Left renal pelvis (tissue), 4 donors: ENCODE data around the gene IPO11. TPM values are rescaled to one million over a fixed set of nuclear protein-coding genes. Genes with fewer than 3 reads are reported as not detected.

Source experiments
- DNase-seq, 4 donors: peaks; one replicate each; pipeline ENCODE4 v3.0.0-alpha.2; 2013; ENCODE audit warnings: low read depth in 4 of 4, low spot score in 3 of 4
- polyA plus RNA-seq, 4 donors: library from polyadenylated mRNA; unstranded; fragments of 120-200 nt; gene quantifications; one replicate each; pipeline ENCODE4 v1.2.1, GENCODE V29; 2013; ENCODE audit not compliant: insufficient read length in 4 of 4

Gene IPO11
- polyA plus RNA-seq = 10 to 100 TPM; 26.3 to 43.1 (median 37.2) TPM

- peak; percentile 98 to 99 (median 98) for DNase-seq
Observed at GRCh38 chr5:62412549-62413329, at the start of gene IPO11. IPO11 (plus strand) TSS chr5:62412763; CDS start chr5:62437280, 24,517 bp downstream.

- no peak for DNase-seq
Observed at GRCh38 chr5:62369039-62369438, 43.5 kb upstream of the IPO11 start.

- no peak for DNase-seq
Observed at GRCh38 chr5:62371409-62371808, 41.2 kb upstream of the IPO11 start.

GRCh38 chr5:62372600-62372999 lies 40.0 kb upstream of the IPO11 start:
- DNase-seq = no peak

- DNase-seq = no peak
Observed at GRCh38 chr5:62373382-62373781, 39.2 kb upstream of the IPO11 start.

GRCh38 chr5:62374090-62374489 lies 38.5 kb upstream of the IPO11 start:
- DNase-seq = no peak

GRCh38 chr5:62375627-62376026 lies 36.9 kb upstream of the IPO11 start:
- no peak for DNase-seq

GRCh38 chr5:62376064-62376463 lies 36.5 kb upstream of the IPO11 start:
- no peak for DNase-seq

GRCh38 chr5:62385131-62385530 lies 27.4 kb upstream of the IPO11 start:
- DNase-seq = no peak

GRCh38 chr5:62385816-62386400 lies 26.7 kb upstream of the IPO11 start:
- no peak for DNase-seq

GRCh38 chr5:62386824-62387223 lies 25.7 kb upstream of the IPO11 start:
- DNase-seq = no peak

- DNase-seq = no peak
Observed at GRCh38 chr5:62395210-62395950, 17.2 kb upstream of the IPO11 start.

- DNase-seq = peak; percentile 90 to 96 (median 94)
Observed at GRCh38 chr5:62403411-62404250, 8.9 kb upstream of the IPO11 start, which contains the start of gene DIMT1. DIMT1 (minus strand) TSS chr5:62403905; CDS start chr5:62403772, 133 bp downstream.

GRCh38 chr5:62413711-62414110 lies 1.1 kb downstream of the IPO11 start:
- no peak for DNase-seq

- DNase-seq = no peak
Observed at GRCh38 chr5:62418462-62419076, 6.0 kb downstream of the IPO11 start.

- no peak for DNase-seq
Observed at GRCh38 chr5:62419609-62420008, 7.0 kb downstream of the IPO11 start.

- DNase-seq = no peak
Observed at GRCh38 chr5:62421414-62421813, 8.9 kb downstream of the IPO11 start.

- no peak for DNase-seq
Observed at GRCh38 chr5:62424763-62425162, 12.2 kb downstream of the IPO11 start.

- no peak for DNase-seq
Observed at GRCh38 chr5:62431735-62432620, 19.4 kb downstream of the IPO11 start.
